ENCODE results near the gene SNX27. TPM values are rescaled to one million over a fixed set of nuclear protein-coding genes. Genes with fewer than 3 reads are reported as not detected.

SNX27 gene
- total RNA-seq, 6 experiments from 2014 or later = 29.2 to 31.8 (median 31.0) TPM

DNA sequence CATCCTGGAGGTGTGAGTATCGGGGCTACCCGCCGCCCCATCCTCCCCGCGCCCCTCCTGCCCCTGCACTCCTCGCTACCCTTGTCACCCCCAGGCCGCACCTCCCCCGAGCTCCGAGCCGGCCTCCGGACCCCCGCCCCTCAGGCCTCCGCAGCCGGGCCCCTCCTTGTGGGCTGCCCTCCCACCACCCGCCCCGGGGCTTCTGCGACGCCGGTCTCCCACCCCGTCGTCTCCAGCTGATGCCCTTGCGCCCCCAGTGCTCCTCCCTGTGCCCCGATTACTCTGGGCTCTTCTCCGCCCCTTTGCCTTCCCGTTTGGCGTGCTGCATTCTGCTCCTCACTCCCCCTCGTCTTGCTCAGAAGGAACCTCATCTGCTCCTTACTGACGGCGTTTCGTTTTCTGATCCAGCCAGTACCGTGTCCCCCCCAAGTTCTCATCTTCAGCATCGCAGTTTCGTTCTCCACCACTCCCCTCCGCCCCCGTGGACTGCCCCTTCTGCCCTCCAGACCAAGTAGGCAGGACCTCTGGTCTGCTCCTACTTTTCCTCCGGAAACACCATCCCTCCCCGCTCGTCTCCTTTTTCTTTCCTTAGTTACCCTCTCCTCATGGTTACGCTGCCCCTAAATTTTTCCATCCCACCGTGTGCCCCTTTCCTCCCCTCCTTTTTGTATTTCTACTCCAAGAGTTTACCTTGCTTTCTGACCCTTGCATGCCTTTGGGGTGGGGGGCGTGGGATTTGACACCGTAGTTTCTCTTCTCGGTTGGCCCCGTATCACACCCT, 841 bp downstream of the SNX27 start:
- Mint-ChIP-seq H3K4me3 (peak overlapping the region; percentile 93), H3K27me3 (ENCODE audit: insufficient read depth) (no peaks in the 10 kb centered on the region; the same call in 1 of the 2 replicates), H3K9me3 (no peaks in the 10 kb centered on the region), H3K4me1 (ENCODE audit: low read depth) (peaks cover 55% of the 10 kb centered on the region), H3K36me3 (ENCODE audit: low read depth) (peaks cover 12% of the 10 kb centered on the region), H3K27ac (peak overlapping the region; percentile 80)
- TF ChIP-seq, protein P1, sequence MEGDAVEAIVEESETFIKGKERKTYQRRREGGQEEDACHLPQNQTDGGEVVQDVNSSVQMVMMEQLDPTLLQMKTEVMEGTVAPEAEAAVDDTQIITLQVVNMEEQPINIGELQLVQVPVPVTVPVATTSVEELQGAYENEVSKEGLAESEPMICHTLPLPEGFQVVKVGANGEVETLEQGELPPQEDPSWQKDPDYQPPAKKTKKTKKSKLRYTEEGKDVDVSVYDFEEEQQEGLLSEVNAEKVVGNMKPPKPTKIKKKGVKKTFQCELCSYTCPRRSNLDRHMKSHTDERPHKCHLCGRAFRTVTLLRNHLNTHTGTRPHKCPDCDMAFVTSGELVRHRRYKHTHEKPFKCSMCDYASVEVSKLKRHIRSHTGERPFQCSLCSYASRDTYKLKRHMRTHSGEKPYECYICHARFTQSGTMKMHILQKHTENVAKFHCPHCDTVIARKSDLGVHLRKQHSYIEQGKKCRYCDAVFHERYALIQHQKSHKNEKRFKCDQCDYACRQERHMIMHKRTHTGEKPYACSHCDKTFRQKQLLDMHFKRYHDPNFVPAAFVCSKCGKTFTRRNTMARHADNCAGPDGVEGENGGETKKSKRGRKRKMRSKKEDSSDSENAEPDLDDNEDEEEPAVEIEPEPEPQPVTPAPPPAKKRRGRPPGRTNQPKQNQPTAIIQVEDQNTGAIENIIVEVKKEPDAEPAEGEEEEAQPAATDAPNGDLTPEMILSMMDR (IDR thresholded peaks at IDR 0.05) = no peak
- DNase-seq = no peak

DNA sequence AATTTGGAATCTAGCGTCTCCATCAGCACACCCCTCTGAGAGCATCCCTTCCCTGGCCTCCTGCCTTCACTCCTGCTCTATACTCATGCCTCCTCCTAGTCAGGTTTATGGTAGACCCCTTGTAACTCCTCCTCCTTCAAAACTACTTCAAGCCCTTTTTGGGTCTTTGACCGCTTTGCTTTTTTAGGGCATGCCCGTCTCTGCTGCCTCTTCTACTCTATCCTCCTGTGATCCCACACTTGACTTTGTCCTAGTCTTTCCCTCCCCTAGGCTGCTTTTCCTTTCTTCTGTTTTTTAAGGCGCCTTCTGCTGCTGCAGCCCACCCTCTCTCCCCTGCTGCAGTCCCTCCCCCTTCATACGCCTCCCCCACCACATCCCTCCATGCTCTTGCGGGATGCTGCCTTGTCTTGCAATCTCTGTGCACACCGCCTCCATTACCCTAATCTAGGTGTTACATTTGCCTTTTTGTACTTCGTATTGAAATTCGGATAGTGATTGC, 1.5 kb downstream of the SNX27 start:
- Mint-ChIP-seq H3K9me3 (no peaks in the 10 kb centered on the region), H3K27ac (peak overlapping the region; percentile 80), H3K36me3 (ENCODE audit: low read depth) (peaks cover 12% of the 10 kb centered on the region), H3K27me3 (ENCODE audit: insufficient read depth) (no peaks in the 10 kb centered on the region; the same call in 1 of the 2 replicates), H3K4me3 (peak overlapping the region; percentile 93), H3K4me1 (ENCODE audit: low read depth) (peaks cover 50% of the 10 kb centered on the region)
- TF ChIP-seq, protein P1 (IDR thresholded peaks at IDR 0.05) = no peak
- DNase-seq = no peak

GRCh38 chr1:151615711-151616504, 4.1 kb downstream of the SNX27 start:
- Mint-ChIP-seq H3K9me3 (no peaks in the 10 kb centered on the region), H3K27me3 (ENCODE audit: insufficient read depth) (no peaks in the 10 kb centered on the region; the same call in 1 of the 2 replicates), H3K4me1 (ENCODE audit: low read depth) (peaks cover 59% of the 10 kb centered on the region), H3K27ac (peak overlapping the region; percentile 39; the same call in 1 of the 2 replicates), H3K4me3 (peak overlapping the region; percentile 14), H3K36me3 (ENCODE audit: low read depth) (peaks cover 12% of the 10 kb centered on the region)
- TF ChIP-seq, protein P1 (IDR thresholded peaks at IDR 0.05) = no peak
- no peak for DNase-seq

DNA sequence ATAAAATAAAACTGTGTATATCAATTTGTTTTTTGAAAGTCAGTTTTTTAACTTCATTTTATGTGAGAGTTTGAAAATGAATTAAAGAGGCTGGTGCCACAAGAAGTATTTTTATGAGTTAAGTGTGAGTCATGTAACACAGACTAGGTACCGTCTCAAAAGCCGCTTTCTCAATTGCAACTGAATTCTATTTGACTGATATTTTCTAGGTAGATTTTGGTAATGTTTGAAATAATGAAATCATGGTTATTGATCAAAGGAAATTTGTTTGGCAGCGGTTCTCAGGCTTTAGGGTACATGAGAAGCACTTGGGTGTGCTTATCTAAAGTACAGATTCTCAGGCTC, 4.6 kb downstream of the SNX27 start:
- DNase-seq = no peak
- Mint-ChIP-seq H3K27me3 (ENCODE audit: insufficient read depth) (no peaks in the 10 kb centered on the region; the same call in 1 of the 2 replicates), H3K9me3 (no peaks in the 10 kb centered on the region), H3K4me3 (peak overlapping the region; percentile 13), H3K27ac (peak overlapping the region; percentile 39; the same call in 1 of the 2 replicates), H3K36me3 (ENCODE audit: low read depth) (peaks cover 12% of the 10 kb centered on the region), H3K4me1 (ENCODE audit: low read depth) (peaks cover 59% of the 10 kb centered on the region)
- TF ChIP-seq, protein P1 (IDR thresholded peaks at IDR 0.05) = no peak

DNA sequence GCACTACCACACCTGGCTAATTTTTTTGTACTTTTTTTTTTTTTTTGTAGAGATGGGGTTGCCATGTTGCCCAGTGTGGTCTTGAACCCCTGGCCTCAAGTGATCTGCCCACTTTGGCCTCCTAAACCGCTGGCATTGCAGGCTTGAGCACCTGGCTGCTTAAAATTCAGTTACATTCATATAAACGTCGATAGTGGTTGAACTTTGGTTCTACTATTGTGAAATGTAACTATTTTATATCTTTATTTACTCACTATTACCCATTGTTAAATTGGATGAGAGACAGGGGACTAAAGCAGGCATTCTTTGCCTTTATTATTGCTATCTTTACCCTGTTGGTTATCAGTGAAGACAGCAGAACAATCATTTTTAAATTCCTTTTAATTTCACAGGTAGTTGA, 6.2 kb downstream of the SNX27 start:
- Mint-ChIP-seq H3K9me3 (no peaks in the 10 kb centered on the region), H3K4me3 (no peak overlapping the region), H3K4me1 (ENCODE audit: low read depth) (peaks cover 60% of the 10 kb centered on the region), H3K27me3 (ENCODE audit: insufficient read depth) (no peaks in the 10 kb centered on the region; the same call in 1 of the 2 replicates), H3K27ac (no peak overlapping the region), H3K36me3 (ENCODE audit: low read depth) (peaks cover 12% of the 10 kb centered on the region)
- no peak for DNase-seq
- TF ChIP-seq, protein P1 (IDR thresholded peaks at IDR 0.05) = no peak

All from HFFc6 (cell line).